GM12878 (cell line): Measurements from ENCODE around the gene MPV17. TPM values are rescaled to one million over a fixed set of nuclear protein-coding genes. Genes with fewer than 3 reads are reported as not detected.

Experiments used
- ATAC-seq: fragments of 200-7000 bp; cut with Tn5 transposase; 3 replicates; pipeline ENCODE4 v1.9.1; 2020; ENCODE audit warnings: mild to moderate bottlenecking, moderate library complexity
- BruUV-seq: library from RNA; stranded (reverse); fragments of 400-500 nt; replicated peaks from 2 replicates; lab custom pipeline; 2021; lab: Mats Ljungman, UMichigan
- CTCF ChIA-PET: fragments of 300-600 bp; sonication (Branson Sonifier 250); formaldehyde crosslinking; extraction: SDS; loops from one replicate; lab custom pipeline; 2021; ENCODE audit warnings: inconsistent platforms; lab: Yijun Ruan, JAX
- POLR2A ChIA-PET: fragments of 350-600 bp; formaldehyde crosslinking; extraction: SDS; loops from one replicate; lab custom pipeline; 2021; ENCODE audit warnings: inconsistent platforms; lab: Charles Lee
- RAD21 ChIA-PET: fragments of 300-600 bp; sonication (Branson Sonifier 250); formaldehyde crosslinking; loops from one replicate; lab custom pipeline; 2023; ENCODE audit warnings: antibody characterized with exemption; ENCODE audit not compliant: unreplicated experiment; lab: Charles Lee
- SMC1A ChIA-PET: fragments of 300-600 bp; sonication (Branson Sonifier 250); formaldehyde crosslinking; loops from one replicate; lab custom pipeline; 2023; ENCODE audit not compliant: unreplicated experiment, uncharacterized antibody; lab: Charles Lee
- DNase-seq: peaks from one replicate; pipeline ENCODE4 v3.0.0-alpha.2; 2011; ENCODE audit warnings: low read depth, low spot score
- FAIRE-seq: peaks from 3 replicates; lab custom pipeline; 2011; peaks lifted over from hg19 to GRCh38; lab: Jason Lieb, UNC
- H2AFZ ChIP-seq: 2 replicates; pipeline ENCODE4 v1.6.0; 2011; ENCODE audit warnings: low read depth, low read length, control low read depth; ENCODE audit not compliant: control insufficient read depth
- H3K27ac ChIP-seq: 2 replicates; pipeline ENCODE4 v1.5.1; 2011; ENCODE audit warnings: control low read depth; ENCODE audit not compliant: control insufficient read depth, insufficient read depth
- H3K27me3 ChIP-seq, 2 experiments: replicated peaks in 1 of 2; 2 replicates each; pipeline versions ENCODE4 v1.6.0 to v1.6.1; 2011; ENCODE audit warnings: low read length in 1 of 2; ENCODE audit not compliant: control insufficient read depth in 2 of 2, insufficient read depth in 2 of 2
- H3K36me3 ChIP-seq, 2 experiments: 2 replicates each; pipeline ENCODE4 v1.5.1; 2011; ENCODE audit warnings: low read length in 1 of 2; ENCODE audit not compliant: control insufficient read depth in 2 of 2, insufficient read depth in 2 of 2
- H3K4me1 ChIP-seq: 2 replicates; pipeline ENCODE4 v1.6.1; 2011; ENCODE audit warnings: mild to moderate bottlenecking, low read length, moderate library complexity, mixed read lengths; ENCODE audit not compliant: control insufficient read depth, insufficient read depth
- H3K4me2 ChIP-seq: 2 replicates; pipeline ENCODE4 v1.6.0; 2011; ENCODE audit warnings: control low read depth; ENCODE audit not compliant: control insufficient read depth, insufficient read depth
- H3K4me3 ChIP-seq: fragments of 200-600 bp; sonication (generic); 2 replicates; pipeline ENCODE4 v1.5.1; 2016
- H3K79me2 ChIP-seq: 2 replicates; pipeline ENCODE4 v1.6.0; 2011; ENCODE audit warnings: low read length; ENCODE audit not compliant: control insufficient read depth, insufficient read depth
- H3K9ac ChIP-seq: 2 replicates; pipeline ENCODE4 v1.8.0; 2011; ENCODE audit warnings: low read length, control low read depth, mixed read lengths; ENCODE audit not compliant: control insufficient read depth, insufficient read depth
- H3K9me3 ChIP-seq: replicated peaks from 3 replicates; pipeline ENCODE4 v1.5.1; 2011; ENCODE audit warnings: mild to moderate bottlenecking, low read length; ENCODE audit not compliant: control insufficient read depth, insufficient read depth
- H4K20me1 ChIP-seq: 2 replicates; pipeline ENCODE4 v1.6.0; 2011; ENCODE audit not compliant: control insufficient read depth, insufficient read depth
- ATF2 ChIP-seq: IDR thresholded peaks from 2 replicates; pipeline ENCODE4 v1.6.1; 2012; ENCODE audit warnings: low read length, inconsistent platforms
- ATF7 ChIP-seq: fragments of 450-650 bp; IDR thresholded peaks from 2 replicates; pipeline ENCODE4 v1.6.1; 2016; ENCODE audit warnings: low read depth, mild to moderate bottlenecking
- BACH1 ChIP-seq: fragments of 450-650 bp; IDR thresholded peaks from 2 replicates; pipeline ENCODE4 v1.6.1; 2017; ENCODE audit warnings: mild to moderate bottlenecking, borderline replicate concordance
- BHLHE40 ChIP-seq, 2 experiments: fragments of 450-650 bp in 1 of 2; IDR thresholded peaks; 2 replicates each; pipeline ENCODE4 v1.6.1; 2011 to 2017; ENCODE audit warnings: low read depth in 2 of 2, borderline replicate concordance in 1 of 2, improper control_type of control experiment in 1 of 2, low read length in 1 of 2, mild to moderate bottlenecking in 1 of 2
- GABPA ChIP-seq: IDR thresholded peaks from 2 replicates; pipeline ENCODE4 v1.6.1; 2014; ENCODE audit warnings: antibody characterized with exemption, low read depth, mild to moderate bottlenecking, inconsistent platforms
- IRF4 ChIP-seq: IDR thresholded peaks from 2 replicates; pipeline ENCODE4 v1.6.1; 2011; ENCODE audit warnings: low read depth, low read length
- PKNOX1 ChIP-seq: fragments of 450-650 bp; IDR thresholded peaks from 2 replicates; pipeline ENCODE4 v1.6.1; 2016; ENCODE audit warnings: mild to moderate bottlenecking
- POLR2AphosphoS5 ChIP-seq: IDR thresholded peaks from 2 replicates; pipeline ENCODE4 v1.6.1; 2011; ENCODE audit warnings: mild to moderate bottlenecking, low read length, inconsistent platforms
- RB1 ChIP-seq: fragments of 450-650 bp; formaldehyde crosslinking; IDR thresholded peaks from 2 replicates; pipeline ENCODE4 v1.6.1; 2017; ENCODE audit warnings: mild to moderate bottlenecking, borderline replicate concordance
- SKIL ChIP-seq: fragments of 450-650 bp; IDR thresholded peaks from 2 replicates; pipeline ENCODE4 v1.6.1; 2017; ENCODE audit warnings: mild to moderate bottlenecking, low read depth, inconsistent platforms; ENCODE audit not compliant: poor library complexity, severe bottlenecking
- SREBF2 ChIP-seq: IDR thresholded peaks from 2 replicates; pipeline ENCODE4 v1.6.1; 2012; ENCODE audit warnings: mild to moderate bottlenecking, low read length
- TCF3 ChIP-seq: IDR thresholded peaks from 2 replicates; pipeline ENCODE4 v1.6.1; 2012; ENCODE audit warnings: low read depth, mild to moderate bottlenecking, low read length, borderline replicate concordance; ENCODE audit not compliant: insufficient read depth
- ZBTB4 ChIP-seq: fragments of 450-650 bp; formaldehyde crosslinking; IDR thresholded peaks from 2 replicates; pipeline ENCODE4 v1.4.0; 2022; ENCODE audit warnings: mild to moderate bottlenecking, moderate library complexity
- WGBS: methylation state at CpG from one replicate; pipeline ENCODE4 v1.1.6; 2016; ENCODE audit warnings: low lambda C conversion rate; ENCODE audit not compliant: insufficient replicate concordance, insufficient coverage; ENCODE audit errors: missing lambda C conversion rate; 5-methylcytosine and 5-hydroxymethylcytosine counted together
- in situ Hi-C: fragments of 300-500 bp; cut with MboI; formaldehyde crosslinking; loops from 9 replicates; pipeline ENCODE4 v1.14.3; 2018; ENCODE audit warnings: mixed read lengths
- intact Hi-C: fragments of 100-400 bp; cut with micrococcal nuclease; formaldehyde crosslinking; loops from one replicate; pipeline ENCODE4 v1.14.2; 2022; ENCODE audit not compliant: unreplicated experiment
- polyA plus RNA-seq, 11 experiments: library from polyadenylated mRNA; depleted of rRNA in 4 of 11; unstranded in 6 of 11; stranded (reverse) in 5 of 11; fragments of >200 nt; fragmentation: Nextera tagmentation in 4 of 11; fragmentation: Illumina TruSeq in 1 of 11; extraction: Ambion mirVana in 4 of 11; extraction: Trizol in 1 of 11; gene quantifications; 1 replicate in 1 of 11; 2 replicates in 10 of 11; pipeline versions ENCODE4 v1.2.1 to v1.2.3, GENCODE V29; 2011 to 2016; ENCODE audit warnings: inconsistent platforms in 2 of 11, missing spikeins in 2 of 11, low read depth in 1 of 11
- total RNA-seq, 4 experiments: library from RNA; depleted of rRNA in 3 of 4; stranded (reverse); fragments of >200 nt in 3 of 4; fragmentation: Illumina TruSeq in 1 of 4; extraction: Trizol in 1 of 4; gene quantifications; 2 replicates each; pipeline versions ENCODE4 v1.2.1 to v1.2.3, GENCODE V29; 2013 to 2021

The MPV17 gene
- total and polyA plus RNA-seq, 10 of the 15 experiments (the other 5 are each of a cell fraction or from before 2014, with no cell fraction given): 63.4 to 143 (median 89.0) TPM

- no peak for TF ChIP-seq ATF7
- TF ChIP-seq BACH1: no peak
- TF ChIP-seq POLR2AphosphoS5: no peak
- TF ChIP-seq TCF3: 0 out of 2 replicates have a peak, but pooled peaks have one; percentile 26
- TF ChIP-seq RB1: no peak
- no peak for TF ChIP-seq ATF2
- no peak for TF ChIP-seq PKNOX1
- TF ChIP-seq IRF4: no peak
- TF ChIP-seq, all 136 proteins: peak for 10
Observed at GRCh38 chr2:27264753-27265535, 58.0 kb downstream of the MPV17 start (continued).

- no peak for DNase-seq
- peak overlapping the region; percentile 76 for H3K4me3 ChIP-seq
- peaks cover 24 to 41% of the 10 kb centered on the region in 2 experiments for H3K27me3 ChIP-seq
- RAD21 ChIA-PET: interaction anchor here (1.9 to 3.6 kb wide), 2 partner anchors 9 to 16 kb away, joined by 5 to 16 read pairs; no protein-coding TSS in a partner anchor
- SMC1A ChIA-PET: interaction anchor here (0.6 to 4.2 kb wide), 2 partner anchors 15 to 319 kb away, joined by 3 to 20 read pairs; no protein-coding TSS in a partner anchor
- FAIRE-seq: no peak
- POLR2A ChIA-PET: interaction anchor here (0.9 kb wide), 1 partner anchor 626 kb away, joined by 3 read pairs; the partner anchor contains the start of genes BABAM2 and RBKS
- H3K9me3 ChIP-seq: no peaks in the 10 kb centered on the region
- peak overlapping the region; percentile 98 for H3K4me2 ChIP-seq
- H4K20me1 ChIP-seq: no peaks in the 10 kb centered on the region
- H3K27ac ChIP-seq: no peak overlapping the region
- peak overlapping the region; percentile 79 for H2AFZ ChIP-seq
- WGBS: 5% methylated on average over 37 of the region's 38 CpGs
- H3K4me1 ChIP-seq: peaks cover 18% of the 10 kb centered on the region
- intact Hi-C loops (no loop called here), in situ Hi-C loops (no loop called here)
- CTCF ChIA-PET: interaction anchor here (0.7 to 7.9 kb wide), 5 partner anchors 9 to 131 kb away, joined by 3 to 52 read pairs (median 6); no protein-coding TSS in a partner anchor
- TF ChIP-seq BHLHE40 (IDR thresholded peaks at IDR 0.05; ENCODE audit: borderline replicate concordance in 1 of 2, low read depth in 2 of 2, low read length in 1 of 2): peak; percentile 58 to 89; a peak in 3 of 4 replicates
- TF ChIP-seq SKIL: no peak
- no peak for TF ChIP-seq ZBTB4 (CRISPR knock-in tag)
- no peak for TF ChIP-seq GABPA
- TF ChIP-seq SREBF2: no peak
- peak; percentile 62 for ATAC-seq
- H3K9ac ChIP-seq: no peak overlapping the region; the same call in 1 of the 2 replicates
- no peaks in the 10 kb centered on the region for H3K36me3 ChIP-seq
- H3K79me2 ChIP-seq: no peaks in the 10 kb centered on the region
- no TSS peak for BruUV-seq
Observed at GRCh38 chr2:27264253-27264752, 58.6 kb downstream of the MPV17 start.
